Esophagus squamous epithelium (tissue), 4 donors: ENCODE results near the gene SPNS2.
"Not testable (repeated sequence)": the region's sequence is repeated elsewhere in the genome, so short reads cannot be mapped to it uniquely, and the experiment has no call there.

Source experiments
- CTCF ChIP-seq, 6 experiments: fragments of 450-650 bp in 4 of 6; fragments of 200-600 bp in 2 of 6; sonication (generic) in 2 of 6; IDR thresholded peaks; one replicate each; pipeline ENCODE4 v1.5.1; 2016 to 2019; ENCODE audit warnings: antibody characterized with exemption in 6 of 6, mild to moderate bottlenecking in 4 of 6, moderate library complexity in 4 of 6
- POLR2A ChIP-seq, 4 donors: fragments of 450-650 bp; IDR thresholded peaks; one replicate each; pipeline ENCODE4 v1.6.1; 2017; ENCODE audit warnings: antibody characterized with exemption in 4 of 4, mild to moderate bottlenecking in 4 of 4, moderate library complexity in 3 of 4

- TF ChIP-seq CTCF, POLR2A (IDR thresholded peaks at IDR 0.05): not testable (repeated sequence)
Observed at GRCh38 chr17:4578349-4578748, 79.7 kb downstream of the SPNS2 start.
